GM12864 (cell line): Measurements from ENCODE around the gene TMEM45A.

Experiments
- DNase-seq: peaks from one replicate; pipeline ENCODE4 v3.0.0-alpha.2; 2011; ENCODE audit warnings: low read depth
- H3K4me3 ChIP-seq: 2 replicates; pipeline ENCODE4 v1.5.1; 2011; ENCODE audit warnings: mild to moderate bottlenecking, low read depth, low read length, control low read depth
- TF ChIP-seq, protein P1 (sequence below): IDR thresholded peaks from 2 replicates; pipeline ENCODE4 v1.5.1; 2011; ENCODE audit warnings: low read depth, mild to moderate bottlenecking, moderate library complexity, low read length, control low read depth, inconsistent platforms; ENCODE audit errors: missing control alignments

Gene TMEM45A

GRCh38 chr3:100609963-100610362 is 117.5 kb downstream of the TMEM45A start:
- no peak overlapping the region for H3K4me3 ChIP-seq

DNA sequence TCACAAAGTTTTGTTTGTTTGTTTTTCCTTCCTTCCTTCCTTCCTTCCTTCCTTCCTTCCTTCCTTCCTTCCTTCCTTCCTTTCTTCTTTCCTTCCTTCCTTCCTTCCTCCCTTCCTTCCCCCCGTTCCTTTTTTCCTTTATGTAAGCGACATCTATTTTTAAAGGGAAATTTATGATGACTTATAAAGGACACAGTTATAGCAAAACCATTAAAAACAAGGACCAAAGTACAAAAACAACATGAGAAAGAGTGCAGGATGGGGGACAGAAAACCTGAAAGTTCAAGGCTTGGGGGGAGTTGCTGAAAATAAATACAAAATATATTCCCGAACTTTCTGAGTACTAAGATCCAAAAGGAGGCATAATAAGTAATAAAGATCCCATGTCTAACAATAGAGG is 118.8 kb downstream of the TMEM45A start:
- no peak overlapping the region for H3K4me3 ChIP-seq
- DNase-seq: no peak
- TF ChIP-seq, protein P1, sequence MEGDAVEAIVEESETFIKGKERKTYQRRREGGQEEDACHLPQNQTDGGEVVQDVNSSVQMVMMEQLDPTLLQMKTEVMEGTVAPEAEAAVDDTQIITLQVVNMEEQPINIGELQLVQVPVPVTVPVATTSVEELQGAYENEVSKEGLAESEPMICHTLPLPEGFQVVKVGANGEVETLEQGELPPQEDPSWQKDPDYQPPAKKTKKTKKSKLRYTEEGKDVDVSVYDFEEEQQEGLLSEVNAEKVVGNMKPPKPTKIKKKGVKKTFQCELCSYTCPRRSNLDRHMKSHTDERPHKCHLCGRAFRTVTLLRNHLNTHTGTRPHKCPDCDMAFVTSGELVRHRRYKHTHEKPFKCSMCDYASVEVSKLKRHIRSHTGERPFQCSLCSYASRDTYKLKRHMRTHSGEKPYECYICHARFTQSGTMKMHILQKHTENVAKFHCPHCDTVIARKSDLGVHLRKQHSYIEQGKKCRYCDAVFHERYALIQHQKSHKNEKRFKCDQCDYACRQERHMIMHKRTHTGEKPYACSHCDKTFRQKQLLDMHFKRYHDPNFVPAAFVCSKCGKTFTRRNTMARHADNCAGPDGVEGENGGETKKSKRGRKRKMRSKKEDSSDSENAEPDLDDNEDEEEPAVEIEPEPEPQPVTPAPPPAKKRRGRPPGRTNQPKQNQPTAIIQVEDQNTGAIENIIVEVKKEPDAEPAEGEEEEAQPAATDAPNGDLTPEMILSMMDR: no peak

More at GRCh38 chr3:100609963-100610362, 117.5 kb downstream of the TMEM45A start:
- no peak for DNase-seq
- TF ChIP-seq, protein P1: no peak

DNA sequence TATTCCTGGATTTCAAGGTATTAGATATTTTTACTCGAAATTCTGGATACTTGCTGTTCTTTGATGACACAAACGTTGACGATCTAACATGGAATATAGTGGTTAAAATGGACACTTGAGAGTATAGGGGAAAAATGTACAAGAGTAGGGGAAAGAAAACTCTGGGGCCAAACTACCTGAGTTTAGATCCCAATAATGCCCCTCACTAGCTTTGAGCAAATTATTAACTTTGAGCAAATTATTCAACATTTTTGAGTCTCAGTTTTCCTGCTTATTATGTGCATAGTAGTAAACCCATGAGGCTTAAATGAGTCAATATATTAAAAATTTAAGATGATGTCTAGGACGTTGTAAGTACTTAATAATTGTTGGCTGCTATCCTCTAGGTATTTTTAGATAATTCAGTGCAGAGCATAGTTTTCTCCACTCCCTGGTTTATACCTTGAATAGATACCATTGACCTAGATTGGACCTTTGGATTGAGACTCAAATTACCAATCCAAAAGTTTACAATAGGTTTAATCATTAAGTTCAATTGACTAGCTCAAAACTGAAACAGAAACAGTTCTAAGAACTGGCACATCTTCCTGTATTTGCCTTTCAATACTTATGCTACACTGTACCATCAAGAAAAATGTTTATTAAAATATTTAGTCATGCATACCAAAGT is 121.4 kb downstream of the TMEM45A start:
- TF ChIP-seq, protein P1: no peak
- no peak for DNase-seq
- no peak overlapping the region for H3K4me3 ChIP-seq

- no peak for DNase-seq
- TF ChIP-seq, protein P1: no peak
These were observed 122.5 kb downstream of the TMEM45A start for GRCh38 chr3:100614941-100615340.

DNA sequence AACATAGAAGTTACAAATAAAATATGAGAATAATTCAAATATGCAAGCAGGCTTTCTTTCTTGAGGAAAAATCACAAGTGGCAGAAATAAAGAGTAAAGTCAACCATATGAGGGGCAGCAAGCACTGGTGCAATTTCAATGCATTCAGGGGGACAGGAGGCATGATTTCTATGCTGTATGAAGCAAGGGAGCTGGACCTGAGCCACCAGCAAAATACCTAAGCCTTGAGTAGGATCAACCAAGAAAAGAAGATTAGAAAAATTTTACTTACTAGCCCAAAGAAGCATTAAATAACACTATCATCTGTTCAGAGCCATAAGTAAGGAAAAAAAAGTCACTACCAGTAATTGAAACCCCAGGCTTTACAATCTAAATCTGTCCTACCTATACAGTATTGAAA is 123.3 kb downstream of the TMEM45A start:
- no peak for DNase-seq
- no peak overlapping the region for H3K4me3 ChIP-seq
- TF ChIP-seq, protein P1: no peak

More at GRCh38 chr3:100614941-100615340, 122.5 kb downstream of the TMEM45A start:
- H3K4me3 ChIP-seq: no peak overlapping the region

- no peak overlapping the region for H3K4me3 ChIP-seq
- DNase-seq: no peak
- TF ChIP-seq, protein P1: no peak
These were observed 128.8 kb downstream of the TMEM45A start for GRCh38 chr3:100621251-100621650.
